HG03457 (cell line): Measurements from ENCODE around the gene GALK1.

Experiments used
- ATAC-seq: cut with Tn5 transposase; IDR thresholded peaks from one replicate; pipeline ENCODE4 v1.9.1; 2021; ENCODE audit warnings: moderate number of reproducible peaks; ENCODE audit not compliant: unreplicated experiment

The GALK1 gene

DNA sequence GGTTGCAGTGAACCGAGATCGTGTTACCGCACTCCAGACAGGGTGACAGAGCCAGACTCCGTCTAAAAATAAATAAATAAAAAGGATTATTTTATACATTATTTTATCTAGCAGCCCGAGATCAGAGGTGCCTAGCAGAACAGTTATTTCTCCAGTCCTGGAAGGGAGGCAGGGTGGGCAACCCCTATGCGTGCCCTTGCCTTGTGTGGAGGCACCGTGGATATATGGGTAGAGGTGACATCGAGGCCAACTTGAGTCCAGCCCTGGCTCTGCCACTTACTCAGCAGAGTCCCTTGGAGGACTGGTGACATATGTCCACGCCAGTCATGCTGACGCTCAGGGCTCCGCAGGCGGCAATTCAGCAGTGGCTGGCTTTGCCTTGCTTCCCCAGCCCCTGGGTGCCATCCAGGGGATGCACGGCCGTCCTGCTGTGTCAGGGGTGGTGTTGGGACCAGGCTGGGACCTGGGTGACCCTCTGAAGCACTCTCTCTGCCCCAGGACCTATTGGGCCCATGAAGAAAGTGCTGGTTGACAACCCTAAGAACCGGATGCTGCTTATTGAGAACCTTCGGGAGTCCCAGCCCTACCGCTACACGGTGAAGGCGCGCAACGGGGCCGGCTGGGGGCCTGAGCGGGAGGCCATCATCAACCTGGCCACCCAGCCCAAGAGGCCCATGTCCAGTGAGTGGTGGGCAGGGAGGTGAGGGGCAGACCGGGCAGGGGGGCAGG lies 13.2 kb downstream of the GALK1 start:
- ATAC-seq = no peak

DNA sequence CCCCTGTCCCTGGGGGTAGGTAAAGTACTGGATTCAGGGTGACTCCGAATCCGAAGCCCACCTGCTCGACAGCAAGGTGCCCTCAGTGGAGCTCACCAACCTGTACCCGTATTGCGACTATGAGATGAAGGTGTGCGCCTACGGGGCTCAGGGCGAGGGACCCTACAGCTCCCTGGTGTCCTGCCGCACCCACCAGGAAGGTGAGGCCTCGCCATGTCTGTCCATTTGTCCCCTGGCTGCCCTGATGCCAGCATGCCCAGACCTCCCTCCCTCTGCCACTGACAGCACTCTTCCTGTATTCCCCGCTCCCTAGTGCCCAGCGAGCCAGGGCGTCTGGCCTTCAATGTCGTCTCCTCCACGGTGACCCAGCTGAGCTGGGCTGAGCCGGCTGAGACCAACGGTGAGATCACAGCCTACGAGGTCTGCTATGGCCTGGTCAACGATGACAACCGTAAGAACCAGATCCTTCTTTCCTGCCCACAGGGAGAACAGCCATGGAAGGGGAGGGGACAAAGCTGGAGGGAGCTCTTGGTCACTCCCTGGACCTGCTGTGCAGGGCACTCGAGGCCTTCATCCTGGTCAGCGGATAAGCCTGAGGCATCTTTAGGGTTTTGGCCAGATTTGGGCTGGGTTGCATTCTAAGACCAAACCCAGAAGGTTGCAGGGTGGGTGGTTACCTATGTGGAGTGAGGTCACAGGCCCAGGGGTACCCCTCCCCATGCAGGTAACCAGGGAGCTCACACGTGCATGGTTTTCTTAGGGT lies 14.2 kb downstream of the GALK1 start:
- no peak for ATAC-seq

DNA sequence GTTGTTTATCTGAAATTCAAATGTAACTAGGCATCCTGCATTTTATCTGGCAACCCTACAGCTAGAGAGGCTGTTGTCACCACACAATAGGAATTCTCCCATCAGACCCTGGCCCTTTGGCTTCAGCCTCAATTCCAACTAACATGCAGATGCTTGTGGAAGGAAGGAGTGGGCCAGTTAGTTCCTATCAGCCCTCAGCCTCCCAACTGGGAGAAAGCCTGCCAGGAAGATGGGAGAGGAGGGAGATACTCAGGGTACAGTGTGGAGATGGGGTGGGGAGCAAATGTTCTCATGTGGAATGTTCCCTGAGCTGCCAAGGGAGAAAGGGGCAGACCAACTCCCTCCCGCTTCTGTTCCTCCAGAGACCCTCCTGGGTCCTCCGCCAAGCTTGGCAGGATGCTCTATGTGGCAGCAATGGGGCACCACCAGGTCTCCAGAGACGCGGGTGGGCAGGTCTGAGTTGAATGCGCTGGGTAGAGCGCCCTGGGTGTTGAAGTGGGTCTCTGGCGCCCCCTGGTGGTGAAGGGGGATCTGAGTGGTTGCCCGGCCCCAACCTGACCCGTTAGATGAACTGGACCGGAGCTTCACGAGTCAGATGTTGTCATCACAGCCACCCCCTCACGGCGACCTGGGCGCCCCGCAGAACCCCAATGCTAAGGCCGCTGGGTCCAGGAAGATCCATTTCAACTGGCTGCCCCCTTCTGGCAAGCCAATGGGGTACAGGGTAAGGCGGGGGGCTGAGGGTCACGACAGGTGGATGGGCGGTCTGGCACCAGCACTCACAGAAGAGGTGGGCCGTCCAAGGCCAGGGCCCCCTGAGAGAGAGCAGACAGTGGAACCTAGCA lies 15.2 kb downstream of the GALK1 start:
- ATAC-seq = no peak

DNA sequence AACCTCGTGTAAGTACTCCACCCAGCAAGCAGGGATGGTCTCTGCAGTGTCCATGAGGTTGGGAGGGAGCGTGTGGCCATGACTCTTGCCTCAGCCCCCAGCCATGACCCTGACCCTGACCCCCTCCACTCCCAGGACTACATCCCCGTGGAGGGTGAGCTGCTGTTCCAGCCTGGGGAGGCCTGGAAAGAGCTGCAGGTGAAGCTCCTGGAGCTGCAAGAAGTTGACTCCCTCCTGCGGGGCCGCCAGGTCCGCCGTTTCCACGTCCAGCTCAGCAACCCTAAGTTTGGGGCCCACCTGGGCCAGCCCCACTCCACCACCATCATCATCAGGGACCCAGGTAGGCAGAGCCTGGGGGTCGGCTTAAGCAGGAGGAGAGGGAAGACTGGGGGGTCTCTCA lies 16.3 kb downstream of the GALK1 start:
- no peak for ATAC-seq

DNA sequence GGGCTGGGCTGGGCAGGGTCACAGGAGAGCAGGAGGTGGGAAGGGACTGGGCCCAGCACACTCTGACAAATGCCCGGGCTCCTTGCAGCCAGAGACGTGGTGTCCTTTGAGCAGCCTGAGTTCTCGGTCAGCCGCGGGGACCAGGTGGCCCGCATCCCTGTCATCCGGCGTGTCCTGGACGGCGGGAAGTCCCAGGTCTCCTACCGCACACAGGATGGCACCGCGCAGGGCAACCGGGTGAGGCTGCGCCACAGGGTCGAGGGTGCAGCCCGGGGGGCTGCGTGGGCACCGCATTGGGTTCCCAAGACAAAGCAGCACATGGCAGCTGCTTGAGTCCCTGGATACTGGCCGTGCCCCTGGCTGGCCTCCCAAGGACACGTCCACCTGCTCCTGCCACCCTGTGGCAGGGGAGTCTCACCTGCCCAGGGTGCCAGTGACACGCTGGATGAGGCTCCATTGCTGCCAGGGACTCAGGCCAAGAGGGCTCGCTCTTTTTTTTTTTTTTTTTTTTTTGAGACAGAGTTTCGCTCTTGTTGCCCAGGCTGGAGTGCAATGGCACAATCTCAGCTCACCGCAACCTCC lies 21.3 kb downstream of the GALK1 start:
- no peak for ATAC-seq

DNA sequence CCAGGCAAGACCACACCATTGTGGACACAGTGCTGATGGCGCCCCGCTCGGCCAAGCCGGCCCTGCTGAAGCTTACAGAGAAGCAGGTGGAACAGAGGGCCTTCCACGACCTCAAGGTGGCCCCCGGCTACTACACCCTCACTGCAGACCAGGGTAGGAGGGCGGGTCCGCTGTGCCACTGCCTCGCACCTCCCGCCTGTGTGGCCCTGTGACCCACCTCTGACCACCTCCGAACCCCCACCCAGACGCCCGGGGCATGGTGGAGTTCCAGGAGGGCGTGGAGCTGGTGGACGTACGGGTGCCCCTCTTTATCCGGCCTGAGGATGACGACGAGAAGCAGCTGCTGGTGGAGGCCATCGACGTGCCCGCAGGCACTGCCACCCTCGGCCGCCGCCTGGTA lies 22.7 kb downstream of the GALK1 start:
- no peak for ATAC-seq

DNA sequence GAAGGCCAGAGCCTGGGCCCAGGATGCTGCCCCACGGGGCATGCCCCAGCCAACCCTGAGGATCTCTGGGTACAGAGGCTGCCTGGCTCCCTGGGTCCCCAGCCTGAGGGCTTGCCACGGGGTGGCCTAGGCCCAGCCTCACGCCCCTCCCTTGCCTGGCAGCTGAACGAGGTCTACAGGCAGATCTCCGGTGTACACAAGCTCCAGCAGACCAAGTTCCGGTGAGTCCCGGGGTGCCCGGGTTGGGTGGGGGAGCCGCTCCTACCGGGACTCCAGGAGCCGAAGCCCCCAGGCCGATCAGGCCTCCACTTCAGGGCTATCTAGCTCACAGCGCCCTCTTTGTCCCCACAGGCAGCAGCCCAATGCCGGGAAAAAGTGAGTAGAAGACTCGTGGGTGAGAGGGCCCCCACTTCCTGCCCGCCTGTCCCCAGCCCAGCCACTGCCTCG lies 24.3 kb downstream of the GALK1 start:
- ATAC-seq = no peak

DNA sequence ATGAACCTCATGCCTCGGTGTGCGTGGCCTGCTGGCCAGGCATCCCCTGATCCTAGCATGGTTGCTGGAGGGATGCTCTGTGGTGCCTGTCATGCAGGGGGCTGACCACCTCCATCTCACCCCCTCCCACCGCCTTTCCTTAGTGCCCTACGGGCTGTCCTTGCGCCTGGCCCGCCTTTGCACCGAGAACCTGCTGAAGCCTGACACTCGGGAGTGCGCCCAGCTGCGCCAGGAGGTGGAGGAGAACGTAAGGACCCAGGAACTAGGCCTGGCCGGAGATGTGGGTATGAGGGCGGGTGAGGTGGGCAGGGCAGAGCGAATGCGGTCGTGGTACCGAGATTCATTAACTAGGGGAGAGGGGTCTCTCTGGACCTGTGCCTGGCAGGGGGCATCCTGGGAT lies 24.8 kb downstream of the GALK1 start:
- ATAC-seq = no peak

DNA sequence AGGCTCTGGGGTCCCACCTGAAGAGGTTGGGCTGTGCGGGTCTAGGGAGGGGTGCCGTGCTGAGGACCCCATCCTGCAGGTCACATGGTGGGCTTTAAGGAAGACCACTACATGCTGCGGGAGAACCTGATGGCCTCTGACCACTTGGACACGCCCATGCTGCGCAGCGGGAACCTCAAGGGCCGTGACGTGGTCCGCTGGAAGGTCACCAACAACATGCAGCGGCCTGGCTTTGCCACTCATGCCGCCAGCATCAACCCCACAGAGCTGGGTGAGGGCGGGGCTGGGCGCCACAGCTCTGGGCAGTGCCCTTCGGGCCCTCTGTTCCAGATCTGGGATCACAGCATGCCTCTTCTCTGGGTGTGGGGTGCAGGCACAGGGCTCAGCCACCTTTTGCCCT lies 25.2 kb downstream of the GALK1 start:
- ATAC-seq = no peak

DNA sequence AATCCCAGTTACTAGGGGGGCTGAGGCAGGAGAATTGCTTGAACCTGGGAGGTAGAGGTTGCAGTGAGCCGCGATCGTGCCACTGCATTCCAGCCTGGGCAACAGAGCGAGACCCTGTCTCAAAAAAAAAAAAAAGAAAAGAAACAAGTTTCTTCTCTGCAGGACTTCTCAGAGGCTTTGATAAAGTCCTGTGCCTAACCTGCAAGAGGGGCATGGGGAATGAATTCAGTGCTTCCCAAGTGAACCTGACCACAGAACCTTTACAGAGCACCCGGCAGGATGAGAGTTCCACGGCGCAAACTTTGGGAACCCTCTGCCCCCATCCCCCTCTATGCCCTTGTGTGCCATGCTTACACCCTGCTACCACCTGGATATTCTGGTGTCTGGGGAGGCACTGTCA lies 25.8 kb downstream of the GALK1 start:
- no peak for ATAC-seq

DNA sequence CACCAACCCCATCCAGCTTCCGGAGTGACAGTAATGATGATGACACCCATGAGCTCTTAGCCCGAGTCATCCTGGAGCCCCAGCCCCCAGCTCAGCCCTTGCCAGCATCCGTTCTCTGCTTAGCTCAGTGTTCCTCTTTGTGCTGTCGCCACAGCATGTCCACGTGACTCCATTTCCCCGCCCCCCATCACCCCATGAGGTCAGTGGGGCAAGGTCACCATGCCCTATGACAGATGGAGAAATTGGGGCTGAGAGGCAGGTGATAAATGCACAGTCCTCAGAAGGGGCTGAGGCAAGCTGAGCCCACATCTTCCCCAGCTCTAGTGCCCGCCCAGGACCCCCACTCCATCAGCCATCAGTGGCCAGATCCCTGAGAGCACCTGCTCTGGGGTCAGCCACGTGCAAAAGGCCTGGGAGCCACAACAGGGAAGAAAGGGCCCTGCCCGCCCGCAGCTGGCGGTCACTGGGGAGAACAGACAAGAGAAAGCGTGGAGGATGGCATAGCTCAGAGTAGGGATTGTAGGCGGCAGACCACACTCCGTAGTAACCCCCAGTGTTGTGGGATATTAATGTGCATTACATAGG lies 26.7 kb downstream of the GALK1 start:
- no peak for ATAC-seq

DNA sequence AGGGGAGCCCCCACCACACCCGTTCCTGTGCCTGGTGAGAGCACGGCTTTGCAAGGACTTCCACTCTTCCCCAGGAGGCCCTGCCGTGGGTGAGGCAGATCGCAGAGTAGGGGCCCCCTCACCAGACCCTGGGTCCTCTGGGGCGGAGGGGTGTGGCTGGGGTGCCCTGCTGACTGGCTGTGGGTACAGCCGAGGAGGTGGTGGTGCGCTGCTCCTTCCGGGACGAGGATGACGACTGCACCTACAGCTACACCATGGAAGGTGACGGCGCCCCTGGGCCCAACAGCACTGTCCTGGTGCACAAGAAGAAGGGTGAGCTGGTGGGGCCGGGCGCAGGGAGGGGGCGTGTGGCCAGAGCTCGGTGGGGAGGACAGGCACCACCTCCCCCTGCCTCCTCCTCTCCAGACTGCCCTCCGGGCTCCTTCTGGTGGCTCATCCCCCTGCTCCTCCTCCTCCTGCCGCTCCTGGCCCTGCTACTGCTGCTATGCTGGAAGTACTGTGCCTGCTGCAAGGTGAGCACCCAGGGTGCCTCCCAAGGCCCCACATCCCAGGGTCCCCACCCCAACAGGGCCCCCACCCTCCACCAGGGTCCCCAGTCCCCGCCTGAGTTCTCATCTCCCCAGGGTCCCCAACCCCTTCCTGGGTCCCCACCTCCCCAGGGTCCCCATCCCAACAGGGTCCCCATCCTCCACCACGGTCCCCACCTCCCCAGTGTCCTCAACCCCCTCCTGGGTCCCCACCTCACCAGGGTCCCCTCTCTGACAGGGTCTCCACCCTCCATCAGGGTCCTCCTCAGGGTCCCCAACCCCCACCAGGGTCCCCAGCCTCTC lies 27.6 kb downstream of the GALK1 start:
- no peak for ATAC-seq

DNA sequence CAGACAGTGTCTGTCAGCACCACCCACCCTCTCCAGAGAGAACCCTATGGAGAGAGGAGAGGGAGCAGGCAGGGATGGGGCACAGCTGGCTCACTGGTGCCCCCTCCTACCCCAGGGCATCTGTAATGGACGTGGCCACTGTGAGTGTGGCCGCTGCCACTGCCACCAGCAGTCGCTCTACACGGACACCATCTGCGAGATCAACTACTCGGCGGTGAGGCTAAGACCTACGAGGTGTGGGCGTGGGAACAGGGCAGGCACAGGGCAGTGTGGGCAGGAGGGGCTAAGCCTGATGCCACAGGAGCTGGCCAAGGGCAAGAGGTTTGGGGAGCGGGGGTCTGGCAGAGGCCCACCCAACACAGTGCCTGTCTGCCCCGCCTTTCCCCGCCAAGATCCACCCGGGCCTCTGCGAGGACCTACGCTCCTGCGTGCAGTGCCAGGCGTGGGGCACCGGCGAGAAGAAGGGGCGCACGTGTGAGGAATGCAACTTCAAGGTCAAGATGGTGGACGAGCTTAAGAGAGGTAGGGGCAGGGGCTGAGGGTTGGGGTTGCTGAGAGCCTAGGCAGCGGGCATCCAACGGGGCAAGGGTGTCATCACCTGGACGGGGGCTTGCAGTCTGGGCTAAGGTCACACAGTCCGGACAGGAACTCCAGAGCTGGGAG lies 28.7 kb downstream of the GALK1 start:
- no peak for ATAC-seq

DNA sequence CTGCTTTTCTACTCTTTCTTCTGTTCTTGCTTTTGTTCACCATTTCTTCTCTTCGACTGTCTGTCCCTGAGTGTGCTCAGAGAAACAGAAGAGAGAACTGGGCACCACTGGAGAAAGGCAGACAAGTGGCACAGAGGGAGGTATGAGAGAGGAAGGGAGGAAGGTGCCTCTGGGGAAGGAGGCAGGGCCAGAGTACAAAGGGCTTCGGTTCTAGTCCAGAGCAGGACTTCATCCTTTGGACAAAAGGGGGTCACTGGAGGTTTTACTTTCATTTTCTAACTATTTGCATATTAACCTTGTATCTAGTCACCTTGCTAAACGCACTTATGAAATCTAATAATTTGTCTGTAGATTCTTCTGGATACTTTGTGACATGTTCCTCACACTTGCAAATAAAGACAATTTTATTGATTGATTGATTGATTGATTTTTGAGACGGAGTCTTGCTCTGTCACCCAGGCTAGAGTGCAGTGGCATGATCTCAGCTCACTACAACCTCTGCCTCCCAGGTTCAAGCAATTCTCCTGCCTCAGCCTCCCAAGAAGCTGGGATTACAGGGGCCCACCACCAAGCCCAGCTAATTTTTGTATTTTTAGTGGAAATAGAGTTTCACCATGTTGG lies 30.2 kb downstream of the GALK1 start:
- no peak for ATAC-seq

DNA sequence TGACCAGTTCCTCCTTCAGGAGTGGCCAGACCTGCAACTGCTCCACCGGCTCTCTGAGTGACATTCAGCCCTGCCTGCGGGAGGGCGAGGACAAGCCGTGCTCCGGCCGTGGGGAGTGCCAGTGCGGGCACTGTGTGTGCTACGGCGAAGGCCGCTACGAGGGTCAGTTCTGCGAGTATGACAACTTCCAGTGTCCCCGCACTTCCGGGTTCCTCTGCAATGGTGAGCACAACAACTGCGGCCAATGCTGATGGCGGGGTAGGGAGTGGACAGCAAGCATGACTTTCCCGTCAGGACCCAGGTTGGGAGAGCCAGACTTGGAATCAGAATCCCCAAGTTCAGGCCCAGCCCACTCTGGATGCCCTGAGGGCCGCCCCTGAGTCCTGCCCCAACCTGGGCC lies 31.5 kb downstream of the GALK1 start:
- ATAC-seq = no peak

DNA sequence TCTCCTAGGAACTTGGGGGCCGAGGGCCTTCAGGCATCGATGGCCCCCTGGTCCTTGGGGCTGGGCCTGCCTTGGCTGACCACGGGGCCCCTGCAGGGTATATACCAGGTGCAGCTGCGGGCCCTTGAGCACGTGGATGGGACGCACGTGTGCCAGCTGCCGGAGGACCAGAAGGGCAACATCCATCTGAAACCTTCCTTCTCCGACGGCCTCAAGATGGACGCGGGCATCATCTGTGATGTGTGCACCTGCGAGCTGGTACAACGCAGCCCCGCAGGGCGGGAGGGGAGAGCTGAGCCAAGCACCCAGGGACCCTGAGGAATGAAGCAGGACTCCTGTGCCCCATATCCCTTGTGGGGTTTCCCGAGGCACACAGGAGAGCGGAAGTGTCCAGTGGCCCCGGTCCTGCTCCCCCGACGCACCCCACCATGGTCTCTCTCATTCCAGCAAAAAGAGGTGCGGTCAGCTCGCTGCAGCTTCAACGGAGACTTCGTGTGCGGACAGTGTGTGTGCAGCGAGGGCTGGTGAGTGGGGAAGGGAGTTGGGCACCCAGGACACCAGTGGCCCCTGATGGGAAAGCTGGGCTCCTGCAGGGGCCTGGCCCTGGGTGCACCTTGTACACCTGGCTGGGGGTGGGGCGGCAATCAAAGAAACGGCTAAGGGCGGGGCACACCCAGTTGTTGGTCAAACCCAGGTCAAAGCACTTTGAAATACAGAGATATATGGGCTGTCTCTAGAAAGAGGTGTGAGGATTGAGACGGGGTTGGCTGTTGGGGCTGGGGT lies 33.1 kb downstream of the GALK1 start:
- no peak for ATAC-seq

DNA sequence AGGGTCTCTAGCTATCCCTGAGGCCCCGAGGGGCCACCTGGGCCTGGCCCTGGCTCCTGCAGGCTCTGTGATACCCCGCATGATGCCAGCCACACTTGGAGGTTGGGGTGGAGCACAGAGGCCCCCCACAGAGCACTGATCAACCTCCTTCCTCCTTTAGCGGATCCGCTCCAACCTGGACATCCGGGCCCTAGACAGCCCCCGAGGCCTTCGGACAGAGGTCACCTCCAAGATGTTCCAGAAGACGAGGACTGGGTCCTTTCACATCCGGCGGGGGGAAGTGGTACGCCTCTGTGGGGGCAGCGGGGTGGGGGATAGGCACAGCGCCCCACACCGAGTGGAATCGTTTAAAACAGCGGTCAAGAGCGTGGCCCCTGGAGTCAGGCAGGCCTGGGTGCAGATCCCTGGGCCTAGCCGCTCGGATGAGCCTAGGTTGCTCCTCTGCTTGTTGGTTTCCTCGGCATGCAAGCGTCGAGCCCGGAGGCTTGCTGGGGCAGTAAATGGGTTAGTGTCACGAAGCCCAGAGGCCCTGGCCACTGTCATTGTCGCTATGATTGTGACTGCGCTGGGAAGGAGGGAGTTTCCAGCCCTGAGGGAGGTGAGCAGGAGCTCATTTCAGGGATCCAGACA lies 33.8 kb downstream of the GALK1 start:
- no peak for ATAC-seq

DNA sequence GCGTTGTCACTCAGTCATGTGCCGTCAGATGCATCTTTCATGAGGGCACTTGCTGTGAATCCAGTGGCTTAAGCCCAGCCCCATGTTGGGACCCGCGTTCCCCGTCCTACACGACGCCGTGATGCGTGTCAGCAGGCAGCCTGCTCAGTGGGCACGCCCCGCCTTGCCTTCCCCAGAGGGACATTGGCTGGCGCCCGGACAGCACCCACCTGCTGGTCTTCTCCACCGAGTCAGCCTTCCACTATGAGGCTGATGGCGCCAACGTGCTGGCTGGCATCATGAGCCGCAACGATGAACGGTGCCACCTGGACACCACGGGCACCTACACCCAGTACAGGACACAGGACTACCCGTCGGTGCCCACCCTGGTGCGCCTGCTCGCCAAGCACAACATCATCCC lies 34.9 kb downstream of the GALK1 start:
- ATAC-seq = no peak
